Neural cell (in vitro differentiated cells): ENCODE measurements around the gene NME4. TPM values are rescaled to one million over a fixed set of nuclear protein-coding genes. Genes with fewer than 3 reads are reported as not detected.

Source experiments
- H2AFZ ChIP-seq: fragments of 200-600, 300-800 bp; sonication (generic), shearing (Covaris generic); 2 replicates; pipeline ENCODE4 v1.6.0; 2014; ENCODE audit warnings: low read depth, mild to moderate bottlenecking, antibody characterized with exemption, low read length, moderate library complexity
- H3F3A ChIP-seq: fragments of 200-600 bp; shearing (Covaris generic); 2 replicates; pipeline ENCODE4 v1.6.1; 2016; ENCODE audit warnings: mild to moderate bottlenecking, moderate library complexity, mixed read lengths, antibody characterized with exemption, low read length; ENCODE audit not compliant: insufficient read depth, poor library complexity, severe bottlenecking
- H3K27ac ChIP-seq: fragments of 200-600, 300-800 bp; sonication (generic), shearing (Covaris generic); 2 replicates; pipeline ENCODE4 v1.5.1; 2014; ENCODE audit warnings: mild to moderate bottlenecking, low read length, moderate library complexity
- H3K27me3 ChIP-seq: fragments of 300-800, 200-600 bp; sonication (generic), shearing (Covaris generic); 2 replicates; pipeline ENCODE4 v1.6.0; 2014; ENCODE audit warnings: mild to moderate bottlenecking, low read depth, low read length, moderate library complexity; ENCODE audit not compliant: insufficient read depth
- H3K36me3 ChIP-seq: fragments of 300-800, 200-600 bp; sonication (generic), shearing (Covaris generic); 2 replicates; pipeline ENCODE4 v1.5.1; 2014; ENCODE audit warnings: mild to moderate bottlenecking, antibody characterized with exemption, low read length, moderate library complexity; ENCODE audit not compliant: insufficient read depth
- H3K4me2 ChIP-seq: fragments of 300-800, 200-600 bp; sonication (generic), shearing (Covaris generic); 2 replicates; pipeline ENCODE4 v1.6.0; 2014; ENCODE audit warnings: mild to moderate bottlenecking, low read length
- H3K4me3 ChIP-seq: fragments of 300-800, 200-600 bp; sonication (generic), shearing (Covaris generic); 2 replicates; pipeline ENCODE4 v1.5.1; 2014; ENCODE audit warnings: mild to moderate bottlenecking, low read length, moderate library complexity
- H3K79me2 ChIP-seq: fragments of 200-600 bp; shearing (Covaris generic); replicated peaks from 2 replicates; pipeline ENCODE4 v1.6.0; 2014; ENCODE audit warnings: mild to moderate bottlenecking, low read length, moderate library complexity; ENCODE audit not compliant: insufficient read depth
- H3K9ac ChIP-seq: fragments of 300-800, 200-600 bp; sonication (generic), shearing (Covaris generic); 2 replicates; pipeline ENCODE4 v1.6.1; 2016; ENCODE audit warnings: mild to moderate bottlenecking, low read length, mixed read lengths
- H3K9me2 ChIP-seq: fragments of 200-600 bp; shearing (Covaris generic); 2 replicates; pipeline ENCODE4 v1.6.1; 2016; ENCODE audit warnings: mild to moderate bottlenecking, low read length, mixed read lengths; ENCODE audit not compliant: insufficient read depth
- H3K9me3 ChIP-seq: fragments of 200-600, 300-800 bp; sonication (generic), shearing (Covaris generic); 2 replicates; pipeline ENCODE4 v1.6.1; 2016; ENCODE audit warnings: mild to moderate bottlenecking, mixed run types, low read length, moderate library complexity, mixed read lengths
- H4K20me1 ChIP-seq: fragments of 200-600 bp; shearing (Covaris generic); 2 replicates; pipeline ENCODE4 v1.6.1; 2016; ENCODE audit warnings: mild to moderate bottlenecking, mixed run types; ENCODE audit not compliant: insufficient read depth
- CTCF ChIP-seq: fragments of 450-650 bp; IDR thresholded peaks from 2 replicates; pipeline ENCODE4 v1.5.1; 2014; ENCODE audit warnings: antibody characterized with exemption, mild to moderate bottlenecking, moderate library complexity; ENCODE audit not compliant: poor library complexity, severe bottlenecking
- EP300 ChIP-seq: fragments of 450-650 bp; conservative IDR thresholded peaks from 2 replicates; pipeline ENCODE4 v1.6.1; 2014; ENCODE audit warnings: antibody characterized with exemption, mild to moderate bottlenecking, moderate library complexity; ENCODE audit not compliant: poor library complexity, severe bottlenecking
- EZH2 ChIP-seq: fragments of 200-600, 300-800 bp; shearing (Covaris generic), sonication (generic); IDR thresholded peaks from 2 replicates; pipeline ENCODE4 v1.6.1; 2014; ENCODE audit warnings: antibody characterized with exemption, low read length, borderline replicate concordance, mild to moderate bottlenecking; ENCODE audit not compliant: insufficient read depth, poor library complexity, severe bottlenecking
- MXI1 ChIP-seq: fragments of 450-650 bp; conservative IDR thresholded peaks from 2 replicates; pipeline ENCODE4 v1.6.1; 2014; ENCODE audit warnings: antibody characterized with exemption, mild to moderate bottlenecking; ENCODE audit not compliant: poor library complexity, severe bottlenecking
- POLR2AphosphoS5 ChIP-seq: IDR thresholded peaks from 2 replicates; pipeline ENCODE4 v1.6.1; 2012
- RAD21 ChIP-seq: fragments of 450-650 bp; conservative IDR thresholded peaks from 2 replicates; pipeline ENCODE4 v1.6.1; 2014; ENCODE audit warnings: antibody characterized with exemption, mild to moderate bottlenecking, moderate library complexity
- SMC3 ChIP-seq: fragments of 450-650 bp; conservative IDR thresholded peaks from 2 replicates; pipeline ENCODE4 v1.6.1; 2014; ENCODE audit warnings: antibody characterized with exemption, mild to moderate bottlenecking, moderate library complexity; ENCODE audit not compliant: poor library complexity
- TAF1 ChIP-seq: IDR thresholded peaks from 2 replicates; pipeline ENCODE4 v1.6.1; 2012; ENCODE audit warnings: low read depth
- polyA plus RNA-seq: library from polyadenylated mRNA; depleted of rRNA; stranded (reverse); fragments of >200 nt; gene quantifications from 2 replicates; pipeline ENCODE4 v1.2.3, GENCODE V29; 2014
- TF ChIP-seq, protein P1 (sequence below): IDR thresholded peaks from 2 replicates; pipeline ENCODE4 v1.6.1; 2012; ENCODE audit warnings: borderline replicate concordance

Gene NME4
- polyA plus RNA-seq, 1 donor from 2014 or later: 65.2 TPM

DNA sequence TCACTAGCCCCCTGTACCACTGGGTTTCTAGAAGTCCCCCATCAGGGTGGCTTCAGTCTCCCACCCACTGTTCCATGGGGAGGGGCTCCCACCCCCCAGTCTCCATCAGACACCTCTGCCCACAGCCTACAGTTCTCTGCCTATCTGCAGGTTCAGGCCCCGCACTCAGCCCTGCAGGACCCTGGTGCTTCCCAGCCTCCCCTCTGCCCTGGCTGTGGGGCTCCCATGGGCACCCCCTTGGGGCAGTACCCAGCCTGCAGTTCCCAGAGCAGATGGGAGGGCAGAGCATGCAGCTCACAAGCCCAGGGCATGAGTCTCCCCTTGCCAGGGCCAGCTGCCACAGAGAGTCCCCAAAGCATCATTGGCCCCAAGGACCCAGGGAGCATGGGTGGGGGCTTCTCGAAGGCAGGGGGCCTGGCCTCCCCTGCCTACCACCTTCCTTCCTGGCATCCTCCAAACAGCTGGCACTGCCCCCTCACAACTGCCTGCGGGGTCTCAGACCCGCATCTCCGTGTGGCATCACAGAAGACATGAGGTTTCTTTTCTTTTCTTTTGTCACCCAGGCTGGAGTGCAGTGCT is 23.9 kb upstream of the NME4 start:
- H3K4me3 ChIP-seq: no peak overlapping the region
- no peak overlapping the region for H3K4me2 ChIP-seq
- no peaks in the 10 kb centered on the region for H3F3A ChIP-seq
- no peaks in the 10 kb centered on the region for H3K9me3 ChIP-seq
- TF ChIP-seq EZH2 (no peak), CTCF (no peak)
- H3K27me3 ChIP-seq: no peaks in the 10 kb centered on the region
- no peak overlapping the region for H3K27ac ChIP-seq
- no peak overlapping the region for H2AFZ ChIP-seq
- H4K20me1 ChIP-seq: no peaks in the 10 kb centered on the region
- H3K9me2 ChIP-seq: no peaks in the 10 kb centered on the region
- no peak overlapping the region for H3K9ac ChIP-seq
- no peaks in the 10 kb centered on the region for H3K36me3 ChIP-seq
- H3K79me2 ChIP-seq: no peaks in the 10 kb centered on the region

DNA sequence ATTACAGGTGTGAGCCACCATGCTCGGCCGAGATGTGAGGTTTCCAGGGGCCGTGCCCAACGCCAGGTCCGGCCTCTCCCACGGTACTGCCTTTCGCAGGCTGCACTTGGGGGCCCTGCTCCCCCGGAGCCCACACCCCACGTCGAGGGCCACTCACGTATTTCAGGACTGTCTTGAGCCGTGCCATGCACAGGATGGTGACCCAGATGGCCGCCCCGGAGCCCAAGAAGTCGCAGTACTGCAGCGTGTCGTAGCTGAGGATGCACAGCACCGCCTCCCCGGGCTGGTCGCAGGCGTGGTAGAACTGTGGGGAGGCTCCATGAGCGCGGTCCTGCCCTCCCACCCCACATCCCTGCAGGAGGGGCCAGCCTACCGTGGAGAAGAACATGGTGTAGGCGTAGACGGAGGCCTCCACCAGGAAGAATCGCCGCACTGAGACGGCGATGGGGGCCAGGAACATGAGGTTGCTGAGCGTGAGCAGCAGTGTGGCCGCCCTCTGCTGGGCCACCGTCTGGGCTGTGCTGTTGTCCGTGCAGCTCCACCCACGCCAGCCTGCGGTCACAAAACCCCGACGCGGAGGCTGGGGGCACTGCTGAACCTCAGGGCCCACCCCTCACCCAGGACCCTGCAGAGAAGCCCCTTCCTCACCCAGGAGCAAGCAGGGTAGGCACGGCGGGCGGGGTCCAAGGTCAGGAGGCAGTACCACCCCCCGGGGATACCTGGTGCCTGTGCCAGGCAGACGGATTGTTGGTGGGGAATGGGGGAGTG is 23.0 kb upstream of the NME4 start:
- Histone ChIP-seq H3K9me3 (no peaks in the 10 kb centered on the region), H3K9me2 (no peaks in the 10 kb centered on the region), H2AFZ (no peak overlapping the region), H3K36me3 (no peaks in the 10 kb centered on the region), H3K4me2 (no peak overlapping the region), H3K79me2 (no peaks in the 10 kb centered on the region), H3K27ac (no peak overlapping the region), H3K9ac (no peak overlapping the region), H3K4me3 (no peak overlapping the region), H3K27me3 (no peaks in the 10 kb centered on the region), H4K20me1 (peaks cover 4% of the 10 kb centered on the region), H3F3A (no peaks in the 10 kb centered on the region)
- TF ChIP-seq RAD21 (no peak), EP300 (no peak), EZH2 (no peak), SMC3 (no peak)
- TF ChIP-seq, protein P1, sequence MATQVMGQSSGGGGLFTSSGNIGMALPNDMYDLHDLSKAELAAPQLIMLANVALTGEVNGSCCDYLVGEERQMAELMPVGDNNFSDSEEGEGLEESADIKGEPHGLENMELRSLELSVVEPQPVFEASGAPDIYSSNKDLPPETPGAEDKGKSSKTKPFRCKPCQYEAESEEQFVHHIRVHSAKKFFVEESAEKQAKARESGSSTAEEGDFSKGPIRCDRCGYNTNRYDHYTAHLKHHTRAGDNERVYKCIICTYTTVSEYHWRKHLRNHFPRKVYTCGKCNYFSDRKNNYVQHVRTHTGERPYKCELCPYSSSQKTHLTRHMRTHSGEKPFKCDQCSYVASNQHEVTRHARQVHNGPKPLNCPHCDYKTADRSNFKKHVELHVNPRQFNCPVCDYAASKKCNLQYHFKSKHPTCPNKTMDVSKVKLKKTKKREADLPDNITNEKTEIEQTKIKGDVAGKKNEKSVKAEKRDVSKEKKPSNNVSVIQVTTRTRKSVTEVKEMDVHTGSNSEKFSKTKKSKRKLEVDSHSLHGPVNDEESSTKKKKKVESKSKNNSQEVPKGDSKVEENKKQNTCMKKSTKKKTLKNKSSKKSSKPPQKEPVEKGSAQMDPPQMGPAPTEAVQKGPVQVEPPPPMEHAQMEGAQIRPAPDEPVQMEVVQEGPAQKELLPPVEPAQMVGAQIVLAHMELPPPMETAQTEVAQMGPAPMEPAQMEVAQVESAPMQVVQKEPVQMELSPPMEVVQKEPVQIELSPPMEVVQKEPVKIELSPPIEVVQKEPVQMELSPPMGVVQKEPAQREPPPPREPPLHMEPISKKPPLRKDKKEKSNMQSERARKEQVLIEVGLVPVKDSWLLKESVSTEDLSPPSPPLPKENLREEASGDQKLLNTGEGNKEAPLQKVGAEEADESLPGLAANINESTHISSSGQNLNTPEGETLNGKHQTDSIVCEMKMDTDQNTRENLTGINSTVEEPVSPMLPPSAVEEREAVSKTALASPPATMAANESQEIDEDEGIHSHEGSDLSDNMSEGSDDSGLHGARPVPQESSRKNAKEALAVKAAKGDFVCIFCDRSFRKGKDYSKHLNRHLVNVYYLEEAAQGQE: no peak

DNA sequence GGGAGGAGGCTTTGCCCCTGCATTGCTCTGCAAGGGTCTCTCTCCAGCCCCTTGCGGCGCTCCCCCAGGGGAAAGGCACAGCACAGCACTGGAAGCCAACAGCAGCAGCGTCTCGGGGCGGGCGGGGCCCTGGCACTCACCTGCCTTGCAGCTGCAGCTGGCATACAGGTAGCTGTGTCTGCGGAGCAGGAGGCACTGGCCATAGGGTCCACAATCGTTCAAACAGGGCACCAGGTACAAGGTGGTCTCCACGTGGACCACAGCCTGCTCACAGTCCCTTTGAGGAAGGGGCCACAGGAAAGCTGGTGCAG is 22.4 kb upstream of the NME4 start:
- Histone ChIP-seq H3K4me2 (no peak overlapping the region), H3K9me2 (no peaks in the 10 kb centered on the region), H3K9me3 (no peaks in the 10 kb centered on the region), H3K36me3 (no peaks in the 10 kb centered on the region), H3K9ac (no peak overlapping the region), H3K4me3 (no peak overlapping the region), H3K79me2 (no peaks in the 10 kb centered on the region), H3K27ac (no peak overlapping the region), H3F3A (no peaks in the 10 kb centered on the region), H3K27me3 (no peaks in the 10 kb centered on the region), H4K20me1 (peaks cover 4% of the 10 kb centered on the region), H2AFZ (no peak overlapping the region)
- no peak for TF ChIP-seq EP300
- TF ChIP-seq EZH2: no peak
- TF ChIP-seq CTCF: no peak
- no peak for TF ChIP-seq RAD21
- no peak for TF ChIP-seq TAF1
- TF ChIP-seq POLR2AphosphoS5: no peak
- TF ChIP-seq, protein P1: no peak
- TF ChIP-seq SMC3: no peak
- TF ChIP-seq MXI1: no peak
